BE2C (cell line): ENCODE data around the gene TSSC4.

Experiments
- DNase-seq: peaks from one replicate; pipeline ENCODE4 v3.0.0-alpha.2; 2020
- H3K27me3 ChIP-seq: fragments of 250-450 bp; sonication (Bioruptor Pico); 2 replicates; pipeline ENCODE4 v1.5.1; 2020; ENCODE audit warnings: mild to moderate bottlenecking
- H3K36me3 ChIP-seq: fragments of 250-450 bp; sonication (Bioruptor Pico); 2 replicates; pipeline ENCODE4 v1.5.1; 2020; ENCODE audit warnings: mild to moderate bottlenecking
- H3K4me1 ChIP-seq: fragments of 250-450 bp; sonication (Bioruptor Pico); 2 replicates; pipeline ENCODE4 v1.5.1; 2020
- H3K4me3 ChIP-seq: 2 replicates; pipeline ENCODE4 v1.5.1; 2011; ENCODE audit warnings: low read depth, low read length
- H3K9me3 ChIP-seq: fragments of 250-450 bp; sonication (Bioruptor Pico); 2 replicates; pipeline ENCODE4 v1.5.1; 2020
- TF ChIP-seq, protein P1 (sequence below): IDR thresholded peaks from 2 replicates; pipeline ENCODE4 v1.5.1; 2012; ENCODE audit warnings: mild to moderate bottlenecking, low read depth, low read length

Gene TSSC4

DNA sequence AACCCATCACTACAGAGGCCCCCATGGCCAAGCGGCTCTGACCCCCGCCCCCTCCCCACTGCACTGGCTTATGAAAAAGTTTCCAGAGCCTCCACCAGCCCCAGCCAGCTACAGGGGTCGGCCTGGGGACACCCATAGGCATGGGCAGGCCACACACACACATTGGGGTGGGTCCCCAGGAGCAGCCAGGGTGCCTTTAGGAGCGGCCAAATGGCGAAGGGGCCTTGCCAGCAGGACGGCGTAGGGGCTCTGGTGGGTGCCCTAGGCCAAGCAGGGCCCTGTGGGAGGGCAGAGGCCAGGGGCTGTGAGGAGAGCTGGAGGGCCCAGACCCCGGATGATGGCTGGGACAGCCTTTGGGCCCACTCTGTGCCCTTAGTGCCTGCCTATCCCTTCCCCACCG, 10.1 kb downstream of the TSSC4 start:
- no peaks in the 10 kb centered on the region for H3K36me3 ChIP-seq
- peaks cover 14% of the 10 kb centered on the region for H3K4me1 ChIP-seq
- TF ChIP-seq, protein P1, sequence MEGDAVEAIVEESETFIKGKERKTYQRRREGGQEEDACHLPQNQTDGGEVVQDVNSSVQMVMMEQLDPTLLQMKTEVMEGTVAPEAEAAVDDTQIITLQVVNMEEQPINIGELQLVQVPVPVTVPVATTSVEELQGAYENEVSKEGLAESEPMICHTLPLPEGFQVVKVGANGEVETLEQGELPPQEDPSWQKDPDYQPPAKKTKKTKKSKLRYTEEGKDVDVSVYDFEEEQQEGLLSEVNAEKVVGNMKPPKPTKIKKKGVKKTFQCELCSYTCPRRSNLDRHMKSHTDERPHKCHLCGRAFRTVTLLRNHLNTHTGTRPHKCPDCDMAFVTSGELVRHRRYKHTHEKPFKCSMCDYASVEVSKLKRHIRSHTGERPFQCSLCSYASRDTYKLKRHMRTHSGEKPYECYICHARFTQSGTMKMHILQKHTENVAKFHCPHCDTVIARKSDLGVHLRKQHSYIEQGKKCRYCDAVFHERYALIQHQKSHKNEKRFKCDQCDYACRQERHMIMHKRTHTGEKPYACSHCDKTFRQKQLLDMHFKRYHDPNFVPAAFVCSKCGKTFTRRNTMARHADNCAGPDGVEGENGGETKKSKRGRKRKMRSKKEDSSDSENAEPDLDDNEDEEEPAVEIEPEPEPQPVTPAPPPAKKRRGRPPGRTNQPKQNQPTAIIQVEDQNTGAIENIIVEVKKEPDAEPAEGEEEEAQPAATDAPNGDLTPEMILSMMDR, result no peak
- H3K9me3 ChIP-seq, result no peaks in the 10 kb centered on the region
- no peaks in the 10 kb centered on the region for H3K27me3 ChIP-seq
- DNase-seq, result no peak
- H3K4me3 ChIP-seq, result no peak overlapping the region

DNA sequence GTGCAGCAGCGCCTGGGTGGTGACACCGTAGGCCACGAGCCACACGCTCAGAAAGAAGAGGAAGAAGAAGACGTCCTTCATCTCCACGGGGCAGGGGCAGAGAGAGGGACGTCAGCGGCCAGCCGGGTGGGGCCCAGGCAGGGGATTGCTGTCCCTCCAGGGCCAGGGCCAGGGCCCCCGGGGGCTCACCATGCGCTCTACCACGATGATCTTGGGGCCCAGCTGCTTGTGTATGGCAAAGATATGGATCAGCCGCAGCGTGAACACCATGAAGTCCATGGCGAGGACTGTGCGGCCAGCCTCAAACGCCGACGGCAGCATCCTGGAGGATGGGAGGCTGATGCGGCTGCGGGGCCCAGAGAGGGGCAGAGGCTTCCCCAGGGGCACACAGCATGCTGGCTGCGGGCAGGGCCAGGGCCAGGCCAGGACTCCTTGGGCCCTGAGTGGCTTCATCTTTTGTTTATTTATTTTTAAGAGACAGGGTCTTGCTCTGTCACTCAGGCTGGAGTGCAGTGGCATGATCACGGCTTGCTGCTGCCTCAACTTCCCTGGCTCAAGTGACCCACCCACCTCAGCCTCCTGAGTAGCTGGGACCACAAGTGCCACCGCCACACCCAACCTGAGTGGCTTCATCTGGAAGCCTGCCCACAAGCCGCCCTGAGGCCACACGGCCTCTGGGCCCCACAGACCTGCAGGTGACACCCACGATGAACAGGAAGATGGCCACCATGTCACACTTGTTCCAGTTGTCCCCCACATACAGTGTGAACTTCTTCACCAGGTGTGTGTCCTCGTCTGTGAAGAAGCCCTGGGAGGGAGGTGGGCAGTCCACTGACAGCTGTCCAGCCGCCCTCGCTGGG, 11.1 kb downstream of the TSSC4 start:
- DNase-seq, result no peak
- no peaks in the 10 kb centered on the region for H3K36me3 ChIP-seq
- TF ChIP-seq, protein P1, result no peak
- H3K27me3 ChIP-seq, result no peaks in the 10 kb centered on the region
- peaks cover 14% of the 10 kb centered on the region for H3K4me1 ChIP-seq
- no peaks in the 10 kb centered on the region for H3K9me3 ChIP-seq
- H3K4me3 ChIP-seq, result no peak overlapping the region

DNA sequence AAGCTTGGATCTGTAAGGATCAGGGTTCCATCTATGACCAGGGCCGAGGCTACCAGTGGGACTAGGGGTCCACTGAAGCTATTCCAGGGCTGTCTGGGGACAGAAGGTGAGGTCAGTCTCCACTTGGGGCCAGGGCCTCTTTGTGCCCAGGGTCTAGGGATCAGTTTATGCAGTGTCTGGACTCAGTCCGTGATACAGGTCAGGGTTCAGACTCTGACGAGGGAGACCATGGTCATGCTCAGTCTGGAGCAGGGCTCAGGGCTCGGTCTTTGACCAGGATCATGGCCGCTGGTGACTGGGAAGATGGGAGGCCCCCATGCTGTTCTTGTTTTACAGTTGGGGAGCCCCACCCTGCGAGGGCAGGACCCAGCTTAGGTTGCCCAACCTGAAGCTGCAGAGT, 11.8 kb downstream of the TSSC4 start:
- H3K4me1 ChIP-seq, result peaks cover 14% of the 10 kb centered on the region
- no peak for DNase-seq
- H3K4me3 ChIP-seq, result no peak overlapping the region
- H3K9me3 ChIP-seq, result no peaks in the 10 kb centered on the region
- no peaks in the 10 kb centered on the region for H3K27me3 ChIP-seq
- TF ChIP-seq, protein P1, result no peak
- H3K36me3 ChIP-seq, result no peaks in the 10 kb centered on the region

DNA sequence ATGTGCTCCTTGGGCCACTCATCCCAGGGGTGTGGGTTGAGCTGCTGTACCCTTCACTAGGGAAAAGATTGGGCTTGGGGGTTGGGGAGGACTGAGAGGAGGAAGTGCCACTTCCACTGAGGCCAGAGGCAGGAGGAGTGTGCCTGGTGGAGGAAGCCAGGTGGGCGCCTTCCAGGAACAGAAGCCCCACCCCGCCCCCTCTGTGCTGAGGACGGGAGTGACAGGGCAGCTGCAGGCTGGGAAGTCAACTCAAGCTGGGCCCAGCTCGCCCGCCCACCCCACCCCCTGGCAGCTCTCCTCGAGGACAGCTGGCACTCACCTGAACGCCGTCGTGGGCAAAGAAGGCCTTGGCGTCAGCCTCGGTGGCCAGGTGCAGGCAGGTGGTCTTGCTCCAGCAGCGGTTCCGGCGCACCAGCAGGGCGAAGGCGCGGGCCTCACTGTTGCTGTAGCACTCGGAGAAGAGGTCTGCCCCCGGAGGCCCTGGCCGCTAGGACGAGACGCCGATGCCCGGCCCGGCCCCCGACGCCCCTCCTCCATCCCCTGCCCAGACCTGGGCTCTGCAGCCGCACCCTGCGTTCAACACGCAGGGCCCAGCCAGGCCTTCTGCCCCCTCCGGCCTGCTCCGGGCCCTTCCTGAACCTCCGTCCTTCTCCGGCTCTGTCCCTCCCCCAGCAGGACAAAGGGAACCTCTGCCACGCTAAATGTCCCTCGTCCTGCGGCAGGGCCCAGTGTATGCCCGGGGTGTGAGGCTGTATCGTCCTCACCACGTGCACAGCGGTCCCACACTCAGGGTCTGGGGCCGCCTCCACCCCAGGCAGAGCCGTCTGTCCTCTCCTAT, 13.4 kb downstream of the TSSC4 start:
- no peaks in the 10 kb centered on the region for H3K27me3 ChIP-seq
- no peak for DNase-seq
- peaks cover 12% of the 10 kb centered on the region for H3K4me1 ChIP-seq
- TF ChIP-seq, protein P1, result no peak
- H3K9me3 ChIP-seq, result no peaks in the 10 kb centered on the region
- H3K4me3 ChIP-seq, result no peak overlapping the region
- no peaks in the 10 kb centered on the region for H3K36me3 ChIP-seq

DNA sequence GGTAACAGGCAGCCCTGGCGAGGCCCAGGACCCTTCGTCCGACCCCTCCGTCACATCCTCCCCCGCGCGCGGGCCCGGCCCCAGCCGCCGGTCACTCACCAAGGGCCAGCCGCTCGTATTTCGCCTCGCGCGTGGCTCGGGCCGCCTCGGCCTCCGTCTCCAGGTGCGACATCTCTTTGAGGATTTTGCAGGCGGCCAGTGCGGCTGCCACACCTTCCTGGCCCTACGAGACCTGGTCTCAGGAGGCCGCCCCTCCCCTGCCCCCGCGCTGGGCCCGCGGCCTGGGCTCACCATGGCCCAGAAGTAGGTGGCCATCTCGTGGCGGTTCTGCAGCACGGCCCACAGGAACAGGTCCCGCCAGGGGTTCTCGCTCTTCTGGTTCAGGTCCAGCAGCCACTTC, 14.1 kb downstream of the TSSC4 start:
- Histone ChIP-seq H3K4me3 (no peak overlapping the region), H3K4me1 (peaks cover 7% of the 10 kb centered on the region), H3K27me3 (no peaks in the 10 kb centered on the region), H3K9me3 (no peaks in the 10 kb centered on the region), H3K36me3 (no peaks in the 10 kb centered on the region)
- TF ChIP-seq, protein P1, result no peak
- DNase-seq, result no peak

DNA sequence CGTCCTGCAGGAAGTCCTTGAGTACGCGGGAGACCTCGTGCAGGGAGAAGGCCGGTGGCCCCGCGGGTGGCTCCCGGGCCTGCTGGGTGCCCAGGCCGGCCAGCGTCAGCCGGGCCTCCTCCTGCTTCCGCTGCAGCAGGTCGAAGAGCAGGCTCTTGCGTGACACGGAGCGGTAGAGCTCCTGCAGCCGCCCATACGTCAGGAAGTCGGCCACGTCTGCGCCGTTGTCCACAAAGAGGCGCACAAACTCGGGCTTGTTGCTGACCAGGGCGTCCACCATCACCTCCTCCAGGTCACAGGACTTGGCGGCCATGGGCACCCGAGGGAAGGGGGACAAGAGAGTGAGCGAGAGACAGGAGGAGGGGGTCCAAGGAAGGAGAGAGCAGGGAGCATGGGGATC, 14.6 kb downstream of the TSSC4 start:
- Histone ChIP-seq H3K9me3 (no peaks in the 10 kb centered on the region), H3K27me3 (no peaks in the 10 kb centered on the region), H3K4me3 (no peak overlapping the region), H3K36me3 (no peaks in the 10 kb centered on the region), H3K4me1 (peaks cover 1% of the 10 kb centered on the region)
- TF ChIP-seq, protein P1, result no peak
- no peak for DNase-seq
